Measurements from ENCODE around the gene HRH3. TPM values are rescaled to one million over a fixed set of nuclear protein-coding genes. Genes with fewer than 3 reads are reported as not detected.

The HRH3 gene
- total RNA-seq, 1 donor from 2014 or later, result not detected

- no peak overlapping the region for H3K27ac Mint-ChIP-seq
- peaks cover 11% of the 10 kb centered on the region for H3K4me1 Mint-ChIP-seq
- H3K4me3 Mint-ChIP-seq, result no peak overlapping the region
These were observed 32.9 kb downstream of the HRH3 start for GRCh38 chr20:62186887-62187866.

DNA sequence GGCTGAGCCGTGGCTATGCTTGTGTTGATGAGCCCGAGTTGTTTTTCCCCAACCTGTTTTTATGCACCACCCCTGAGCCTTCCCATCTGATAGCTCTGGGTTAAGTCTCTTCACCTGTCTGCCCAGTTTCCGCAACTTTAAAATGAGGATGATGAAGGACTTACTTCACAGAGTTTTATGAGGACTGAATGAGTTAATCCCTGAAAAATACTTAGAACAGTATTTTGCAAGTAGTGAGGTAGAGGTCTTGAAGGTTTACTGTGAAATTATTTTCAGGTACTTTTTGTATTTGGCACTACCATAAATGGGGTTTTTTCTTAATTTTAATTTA is 34.0 kb downstream of the HRH3 start:
- TF ChIP-seq, protein P1, sequence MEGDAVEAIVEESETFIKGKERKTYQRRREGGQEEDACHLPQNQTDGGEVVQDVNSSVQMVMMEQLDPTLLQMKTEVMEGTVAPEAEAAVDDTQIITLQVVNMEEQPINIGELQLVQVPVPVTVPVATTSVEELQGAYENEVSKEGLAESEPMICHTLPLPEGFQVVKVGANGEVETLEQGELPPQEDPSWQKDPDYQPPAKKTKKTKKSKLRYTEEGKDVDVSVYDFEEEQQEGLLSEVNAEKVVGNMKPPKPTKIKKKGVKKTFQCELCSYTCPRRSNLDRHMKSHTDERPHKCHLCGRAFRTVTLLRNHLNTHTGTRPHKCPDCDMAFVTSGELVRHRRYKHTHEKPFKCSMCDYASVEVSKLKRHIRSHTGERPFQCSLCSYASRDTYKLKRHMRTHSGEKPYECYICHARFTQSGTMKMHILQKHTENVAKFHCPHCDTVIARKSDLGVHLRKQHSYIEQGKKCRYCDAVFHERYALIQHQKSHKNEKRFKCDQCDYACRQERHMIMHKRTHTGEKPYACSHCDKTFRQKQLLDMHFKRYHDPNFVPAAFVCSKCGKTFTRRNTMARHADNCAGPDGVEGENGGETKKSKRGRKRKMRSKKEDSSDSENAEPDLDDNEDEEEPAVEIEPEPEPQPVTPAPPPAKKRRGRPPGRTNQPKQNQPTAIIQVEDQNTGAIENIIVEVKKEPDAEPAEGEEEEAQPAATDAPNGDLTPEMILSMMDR (IDR thresholded peaks at IDR 0.05; ENCODE audit: unreplicated experiment), result no peak
- Mint-ChIP-seq H3K27ac (no peak overlapping the region), H3K27me3 (ENCODE audit: low read depth) (no peaks in the 10 kb centered on the region), H3K9me3 (no peaks in the 10 kb centered on the region), H3K36me3 (peaks cover 4% of the 10 kb centered on the region), H3K4me3 (no peak overlapping the region), H3K4me1 (peaks cover 17% of the 10 kb centered on the region)
- no peak for DNase-seq (ENCODE audit: low spot score in 2 of 2, unreplicated experiment in 2 of 2)

More at GRCh38 chr20:62186887-62187866, 32.9 kb downstream of the HRH3 start:
- Mint-ChIP-seq H3K36me3 (peaks cover 4% of the 10 kb centered on the region), H3K27me3 (ENCODE audit: low read depth) (no peaks in the 10 kb centered on the region), H3K9me3 (no peaks in the 10 kb centered on the region)
- no peak for DNase-seq (ENCODE audit: low spot score in 2 of 2, unreplicated experiment in 2 of 2)
- TF ChIP-seq, protein P1 (IDR thresholded peaks at IDR 0.05; ENCODE audit: unreplicated experiment), result no peak

GRCh38 chr20:62183426-62184142 is 36.5 kb downstream of the HRH3 start:
- peaks cover 4% of the 10 kb centered on the region for H3K36me3 Mint-ChIP-seq
- peak overlapping the region; percentile 87 for H3K4me3 Mint-ChIP-seq
- DNase-seq (ENCODE audit: low spot score in 2 of 2, unreplicated experiment in 2 of 2), result no peak
- no peaks in the 10 kb centered on the region for H3K27me3 Mint-ChIP-seq (ENCODE audit: low read depth)
- TF ChIP-seq, protein P1 (IDR thresholded peaks at IDR 0.05; ENCODE audit: unreplicated experiment), result no peak
- H3K9me3 Mint-ChIP-seq, result no peaks in the 10 kb centered on the region
- H3K4me1 Mint-ChIP-seq, result peaks cover 17% of the 10 kb centered on the region
- H3K27ac Mint-ChIP-seq, result peak overlapping the region; percentile 95

- Mint-ChIP-seq H3K4me3 (peak within 1 kb of the TSS; percentile 87), H3K27ac (peak within 1 kb of the TSS; percentile 95), H3K36me3 (peaks cover 4% of the 10 kb centered on the region), H3K9me3 (no peaks in the 10 kb centered on the region), H3K4me1 (peaks cover 17% of the 10 kb centered on the region), H3K27me3 (ENCODE audit: low read depth) (no peaks in the 10 kb centered on the region)
- peak; percentile 89 to 91 for DNase-seq (ENCODE audit: low spot score in 2 of 2, unreplicated experiment in 2 of 2)
- TF ChIP-seq, protein P1 (IDR thresholded peaks at IDR 0.05; ENCODE audit: unreplicated experiment), result no peak
These were observed 37.3 kb downstream of the HRH3 start, which contains the start of gene MTG2 for GRCh38 chr20:62182469-62183425. Gene MTG2 (plus strand): TSS chr20:62183028. CDS start chr20:62193421, 10,393 bp downstream.

- Mint-ChIP-seq H3K9me3 (no peaks in the 10 kb centered on the region), H3K4me3 (peak overlapping the region; percentile 87), H3K36me3 (peaks cover 4% of the 10 kb centered on the region), H3K27ac (peak overlapping the region; percentile 93), H3K4me1 (peaks cover 15% of the 10 kb centered on the region), H3K27me3 (ENCODE audit: low read depth) (no peaks in the 10 kb centered on the region)
- DNase-seq (ENCODE audit: low spot score in 2 of 2, unreplicated experiment in 2 of 2), result no peak
- TF ChIP-seq, protein P1 (IDR thresholded peaks at IDR 0.05; ENCODE audit: unreplicated experiment), result no peak
These were observed 38.3 kb downstream of the HRH3 start for GRCh38 chr20:62181808-62182207.
